Suprapubic skin (tissue), 4 donors: Measurements from ENCODE around the gene LGALS9.

Experiments used
- CTCF ChIP-seq, 2 donors: fragments of 200-600 bp in 1 of 2; fragments of 450-650 bp in 1 of 2; sonication (generic) in 1 of 2; IDR thresholded peaks; one replicate each; pipeline ENCODE4 v1.5.1; 2016 to 2019; ENCODE audit warnings: antibody characterized with exemption in 2 of 2, mild to moderate bottlenecking in 1 of 2, moderate library complexity in 1 of 2
- EP300 ChIP-seq: sonication (generic); formaldehyde crosslinking; IDR thresholded peaks from one replicate; pipeline ENCODE4 v1.6.1; 2017; ENCODE audit warnings: antibody characterized with exemption
- POLR2A ChIP-seq, 2 donors: fragments of 450-650 bp; IDR thresholded peaks; one replicate each; pipeline ENCODE4 v1.6.1; 2017; ENCODE audit warnings: antibody characterized with exemption in 2 of 2, mild to moderate bottlenecking in 2 of 2, moderate library complexity in 2 of 2
- POLR2AphosphoS5 ChIP-seq, 3 donors: sonication (generic); formaldehyde crosslinking; IDR thresholded peaks; one replicate each; pipeline ENCODE4 v1.6.1; 2017; ENCODE audit warnings: antibody characterized with exemption in 3 of 3

GRCh38 chr17:27677191-27677590, 46.2 kb downstream of the LGALS9 start:
- TF ChIP-seq POLR2A (IDR thresholded peaks at IDR 0.05), result no peak
- TF ChIP-seq CTCF (IDR thresholded peaks at IDR 0.05), result no peak
- no peak for TF ChIP-seq EP300
- TF ChIP-seq POLR2AphosphoS5 (IDR thresholded peaks at IDR 0.05), result no peak
